Heart right ventricle (tissue), 16 donors: ENCODE data around the gene BIRC7. TPM values are rescaled to one million over a fixed set of nuclear protein-coding genes. Genes with fewer than 3 reads are reported as not detected.
"Not testable (repeated sequence)": the region's sequence is repeated elsewhere in the genome, so short reads cannot be mapped to it uniquely, and the experiment has no call there.

Experiments used
- ATAC-seq, 8 donors: fragments of 200-7000 bp; cut with Tn5 transposase; one replicate each; pipeline ENCODE4 v1.9.1; 2020; ENCODE audit warnings: mild to moderate bottlenecking in 8 of 8, moderate library complexity in 8 of 8, moderate number of reproducible peaks in 1 of 8
- DNase-seq, 2 donors: peaks; one replicate each; pipeline ENCODE4 v3.0.0-alpha.2; 2020
- H3K27ac ChIP-seq, 10 donors: fragments of 200-600 bp; sonication (generic) in 2 of 10; one replicate each; pipeline versions ENCODE4 v1.5.0 to v1.8.0; 2020 to 2022; ENCODE audit warnings: mild to moderate bottlenecking in 3 of 10
- H3K27me3 ChIP-seq, 7 donors: fragments of 200-600 bp; one replicate each; pipeline ENCODE4 v1.8.0; 2021 to 2022; ENCODE audit warnings: mild to moderate bottlenecking in 2 of 7
- H3K36me3 ChIP-seq, 9 donors: fragments of 200-600 bp; sonication (generic) in 1 of 9; one replicate each; pipeline versions ENCODE4 v1.5.0 to v1.8.0; 2020 to 2022; ENCODE audit warnings: mild to moderate bottlenecking in 2 of 9
- H3K4me1 ChIP-seq, 9 donors: fragments of 200-600 bp; sonication (generic) in 1 of 9; one replicate each; pipeline versions ENCODE4 v1.5.0 to v1.8.0; 2020 to 2022; ENCODE audit warnings: mild to moderate bottlenecking in 4 of 9
- H3K4me3 ChIP-seq, 10 donors: fragments of 200-600 bp; sonication (generic) in 2 of 10; one replicate each; pipeline versions ENCODE4 v1.5.0 to v1.8.0; 2020 to 2022; ENCODE audit warnings: mild to moderate bottlenecking in 7 of 10, moderate library complexity in 2 of 10
- H3K9me3 ChIP-seq, 11 donors: fragments of 200-600 bp in 10 of 11; sonication (generic) in 2 of 11; one replicate each; pipeline versions ENCODE4 v1.5.0 to v1.8.0; 2013 to 2022; ENCODE audit warnings: mild to moderate bottlenecking in 2 of 11, control low read depth in 1 of 11, moderate library complexity in 1 of 11
- CTCF ChIP-seq, 9 donors: fragments of 200-600 bp; sonication (generic) in 2 of 9; IDR thresholded peaks; one replicate each; pipeline versions ENCODE4 v1.5.0 to v1.8.0; 2021 to 2022; ENCODE audit warnings: antibody characterized with exemption in 9 of 9, mild to moderate bottlenecking in 5 of 9, moderate library complexity in 1 of 9
- WGBS, 2 donors: extraction: QIAGEN DNeasy Blood & Tissue Kit; methylation state at CpG; one replicate each; pipeline ENCODE4 v1.1.7; 2013; ENCODE audit warnings: inconsistent platforms in 1 of 2; 5-methylcytosine and 5-hydroxymethylcytosine counted together
- intact Hi-C, 10 donors: fragments of 100-400 bp; cut with DNase I; formaldehyde crosslinking; loops; one replicate each; pipeline versions ENCODE4 v1.11.1 to v1.14.2; 2022
- polyA plus RNA-seq, 2 donors: library from polyadenylated mRNA; stranded (reverse); fragments of 200-250 nt; gene quantifications; one replicate each; pipeline ENCODE4 v1.2.3, GENCODE V29; 2013
- total RNA-seq, 10 donors: library from RNA; stranded (reverse); fragmentation: NEBNext Ultra II Directional in 3 of 10; extraction: Animal tissue kit (Norgen Biotek cat#: 25700) in 3 of 10; gene quantifications; one replicate each; pipeline versions ENCODE4 v1.2.1 to v1.2.4, GENCODE V29; 2021 to 2023
- donor health status: Arrhythmogenic right ventricular cardiomyopathy.
- donor health status: ischemic (EF 13 %, LVEDD 7.1; RV severe dilation, severe dysfunction).
- donor health status: healthy with polysubstance abuse.
- donor health status: DM: no; HTN: yes; CAD: no.
- donor health status: DM: no; HTN: no; CAD: no.
- donor health status: ischemic (EF 25% LVEDD 6.9; RV normal size, moderate dysfunction).
- donor health status: ischemic (EF 25% LVEDD 5.7; RV mildly dilated, moderate dysfunction).
- donor health status: healthy.
- donor health status: DM: yes; HTN: yes; CAD: no.
- donor health status: Ischemic cardiomyopathy.
- donor health status: ischemic (EF 35%, LVEDD 5.7; RV mildly dilated, moderate dysfunction).
- donor health status: nonischemic (EF 11% LVEDD 7.7; RV severe dilation, severe dysfunction).
- donor health status: DM: yes; HTN: yes; CAD: no.
- donor health status: PGD.
- donor health status: ischemic (EF 29% LVEDD 5.4; RV normal size, mild dysfunction).
- donor health status: nonischemic (EF 23%, LVEDD 6.1; RV moderate dilation, normal function).

Gene BIRC7
- total and polyA plus RNA-seq, 12 donors = 0.21 to 2.1 (median 0.37) TPM; not detected in 7

GRCh38 chr20:63249891-63250290, 14.2 kb downstream of the BIRC7 start:
- WGBS, 2 donors = 89 to 90% methylated on average over 15 of the region's 15 CpGs
- Histone ChIP-seq H3K27ac (no peak overlapping the region), H3K36me3 (no peaks in the 10 kb centered on the region), H3K9me3 (no peaks in the 10 kb centered on the region), H3K4me3 (no peak overlapping the region), H3K4me1 (peaks cover 0 to 17% (median 9%) of the 10 kb centered on the region in 9 donors), H3K27me3 (peaks cover 37 to 97% (median 90%) of the 10 kb centered on the region in 7 donors)
- intact Hi-C loops = no loop called here
- DNase-seq (no peak), ATAC-seq (no peak)
- no peak for TF ChIP-seq CTCF (IDR thresholded peaks at IDR 0.05)

GRCh38 chr20:63251350-63251749, 15.6 kb downstream of the BIRC7 start:
- H3K27ac ChIP-seq, H3K9me3 ChIP-seq, ATAC-seq, DNase-seq, intact Hi-C loops, H3K4me3 ChIP-seq, H3K36me3 ChIP-seq: not testable (repeated sequence)
- Histone ChIP-seq H3K27me3 (peaks cover 38 to 98% (median 94%) of the 10 kb centered on the region in 7 donors), H3K4me1 (peaks cover 0 to 17% (median 9%) of the 10 kb centered on the region in 9 donors)
- TF ChIP-seq CTCF (IDR thresholded peaks at IDR 0.05) = peak in 3 of 9 donors; percentile 22 to 37 (median 27)
- 27 to 31% methylated on average over 12 of the region's 14 CpGs for WGBS, 2 donors

- 52 to 68% methylated on average over 8 of the region's 8 CpGs for WGBS, 2 donors
- Histone ChIP-seq H3K27ac (no peak overlapping the region), H3K36me3 (no peaks in the 10 kb centered on the region), H3K27me3 (peaks cover 29 to 95% (median 90%) of the 10 kb centered on the region in 7 donors), H3K4me3 (no peak overlapping the region), H3K4me1 (peaks cover 0 to 17% (median 9%) of the 10 kb centered on the region in 9 donors), H3K9me3 (no peaks in the 10 kb centered on the region)
- intact Hi-C loops = no loop called here
- no peak for TF ChIP-seq CTCF (IDR thresholded peaks at IDR 0.05)
- ATAC-seq = no peak
- no peak for DNase-seq
Measured at GRCh38 chr20:63252284-63252711, 16.6 kb downstream of the BIRC7 start.

- no peak for TF ChIP-seq CTCF (IDR thresholded peaks at IDR 0.05)
- WGBS, 2 donors = 10 to 11% methylated on average over 16 of the region's 16 CpGs
- Histone ChIP-seq H3K27ac (no peak overlapping the region), H3K4me3 (peak overlapping the region in 7 of 10 donors; percentile 18 to 48 (median 39)), H3K4me1 (peaks cover 0 to 17% (median 9%) of the 10 kb centered on the region in 9 donors), H3K9me3 (no peaks in the 10 kb centered on the region), H3K27me3 (peaks cover 29 to 92% (median 83%) of the 10 kb centered on the region in 7 donors), H3K36me3 (no peaks in the 10 kb centered on the region)
- ATAC-seq = no peak
- DNase-seq = no peak
- intact Hi-C loops = no loop called here
Measured at GRCh38 chr20:63253065-63253437, 17.3 kb downstream of the BIRC7 start.
